Measurements from ENCODE around the gene ACTL7A. TPM values are rescaled to one million over a fixed set of nuclear protein-coding genes. Genes with fewer than 3 reads are reported as not detected.

The ACTL7A gene
- total RNA-seq, 1 donor from 2014 or later, result not detected

- no peak overlapping the region for H3K4me3 Mint-ChIP-seq (ENCODE audit: unreplicated experiment)
- no peaks in the 10 kb centered on the region for H3K27me3 Mint-ChIP-seq (ENCODE audit: unreplicated experiment)
- no peak for TF ChIP-seq CTCF (IDR thresholded peaks at IDR 0.05; ENCODE audit: partially characterized antibody, unreplicated experiment)
- no peak overlapping the region for H3K27ac Mint-ChIP-seq (ENCODE audit: unreplicated experiment)
- peaks cover 4% of the 10 kb centered on the region for H3K36me3 Mint-ChIP-seq (ENCODE audit: unreplicated experiment)
- DNase-seq, result no peak
- no peaks in the 10 kb centered on the region for H3K4me1 Mint-ChIP-seq (ENCODE audit: low read depth, unreplicated experiment)
- no peaks in the 10 kb centered on the region for H3K9me3 Mint-ChIP-seq (ENCODE audit: unreplicated experiment)
Observed at GRCh38 chr9:108860764-108861163, 1.3 kb upstream of the ACTL7A start.

GRCh38 chr9:108861464-108861863, 602 bp upstream of the ACTL7A start:
- H3K9me3 Mint-ChIP-seq (ENCODE audit: unreplicated experiment), result no peaks in the 10 kb centered on the region
- H3K27ac Mint-ChIP-seq (ENCODE audit: unreplicated experiment), result no peak overlapping the region
- TF ChIP-seq CTCF (IDR thresholded peaks at IDR 0.05; ENCODE audit: partially characterized antibody, unreplicated experiment), result no peak

GRCh38 chr9:108863891-108864290, 1.8 kb downstream of the ACTL7A start:
- no peak for TF ChIP-seq CTCF (IDR thresholded peaks at IDR 0.05; ENCODE audit: partially characterized antibody, unreplicated experiment)
- H3K9me3 Mint-ChIP-seq (ENCODE audit: unreplicated experiment), result no peaks in the 10 kb centered on the region
- peaks cover 9% of the 10 kb centered on the region for H3K36me3 Mint-ChIP-seq (ENCODE audit: unreplicated experiment)
- H3K4me1 Mint-ChIP-seq (ENCODE audit: low read depth, unreplicated experiment), result no peaks in the 10 kb centered on the region
- H3K4me3 Mint-ChIP-seq (ENCODE audit: unreplicated experiment), result no peak overlapping the region
- H3K27me3 Mint-ChIP-seq (ENCODE audit: unreplicated experiment), result no peaks in the 10 kb centered on the region
- DNase-seq, result no peak
- no peak overlapping the region for H3K27ac Mint-ChIP-seq (ENCODE audit: unreplicated experiment)

More at GRCh38 chr9:108861464-108861863, 602 bp upstream of the ACTL7A start:
- no peak for DNase-seq
- Mint-ChIP-seq H3K4me1 (ENCODE audit: low read depth, unreplicated experiment) (no peaks in the 10 kb centered on the region), H3K27me3 (ENCODE audit: unreplicated experiment) (no peaks in the 10 kb centered on the region), H3K4me3 (ENCODE audit: unreplicated experiment) (no peak overlapping the region), H3K36me3 (ENCODE audit: unreplicated experiment) (peaks cover 4% of the 10 kb centered on the region)

- Mint-ChIP-seq H3K36me3 (ENCODE audit: unreplicated experiment) (peaks cover 9% of the 10 kb centered on the region), H3K27me3 (ENCODE audit: unreplicated experiment) (no peaks in the 10 kb centered on the region), H3K4me1 (ENCODE audit: low read depth, unreplicated experiment) (no peaks in the 10 kb centered on the region), H3K9me3 (ENCODE audit: unreplicated experiment) (no peaks in the 10 kb centered on the region), H3K4me3 (ENCODE audit: unreplicated experiment) (no peak overlapping the region), H3K27ac (ENCODE audit: unreplicated experiment) (no peak overlapping the region)
- DNase-seq, result no peak
- no peak for TF ChIP-seq CTCF (IDR thresholded peaks at IDR 0.05; ENCODE audit: partially characterized antibody, unreplicated experiment)
Observed at GRCh38 chr9:108864446-108864845, 2.4 kb downstream of the ACTL7A start.

GRCh38 chr9:108865037-108865436, 3.0 kb downstream of the ACTL7A start:
- no peak for DNase-seq
- no peak for TF ChIP-seq CTCF (IDR thresholded peaks at IDR 0.05; ENCODE audit: partially characterized antibody, unreplicated experiment)
- no peaks in the 10 kb centered on the region for H3K4me1 Mint-ChIP-seq (ENCODE audit: low read depth, unreplicated experiment)
- H3K27ac Mint-ChIP-seq (ENCODE audit: unreplicated experiment), result no peak overlapping the region
- H3K36me3 Mint-ChIP-seq (ENCODE audit: unreplicated experiment), result peaks cover 9% of the 10 kb centered on the region
- H3K4me3 Mint-ChIP-seq (ENCODE audit: unreplicated experiment), result no peak overlapping the region
- H3K27me3 Mint-ChIP-seq (ENCODE audit: unreplicated experiment), result no peaks in the 10 kb centered on the region
- no peaks in the 10 kb centered on the region for H3K9me3 Mint-ChIP-seq (ENCODE audit: unreplicated experiment)

All from glutamatergic neuron (in vitro differentiated cells).